Omental fat pad (tissue), 4 donors: ENCODE results near the gene IGF2. TPM values are rescaled to one million over a fixed set of nuclear protein-coding genes. Genes with fewer than 3 reads are reported as not detected.

ENCODE experiments used
- ATAC-seq: fragments of 150-250 bp; one replicate; pipeline ENCODE4 v1.9.1; 2016; ENCODE audit warnings: mild to moderate bottlenecking, moderate library complexity; ENCODE audit not compliant: low FRiP score
- DNase-seq: peaks from one replicate; pipeline ENCODE4 v3.0.0-alpha.2; 2019; ENCODE audit warnings: low spot score
- total RNA-seq, 4 donors: library from RNA; depleted of rRNA; stranded (reverse); fragments of >200 nt; gene quantifications; one replicate each; pipeline ENCODE4 v1.1.0, GENCODE V29; 2016
- TF ChIP-seq, protein P1 (sequence below), 3 donors: fragments of 450-650 bp; IDR thresholded peaks; one replicate each; pipeline ENCODE4 v1.5.1; 2016 to 2017; ENCODE audit warnings: antibody characterized with exemption in 3 of 3, mild to moderate bottlenecking in 3 of 3, moderate library complexity in 2 of 3

The IGF2 gene
- total RNA-seq, 4 donors from 2014 or later = 44.6 to 69.4 (median 52.3) TPM

DNA sequence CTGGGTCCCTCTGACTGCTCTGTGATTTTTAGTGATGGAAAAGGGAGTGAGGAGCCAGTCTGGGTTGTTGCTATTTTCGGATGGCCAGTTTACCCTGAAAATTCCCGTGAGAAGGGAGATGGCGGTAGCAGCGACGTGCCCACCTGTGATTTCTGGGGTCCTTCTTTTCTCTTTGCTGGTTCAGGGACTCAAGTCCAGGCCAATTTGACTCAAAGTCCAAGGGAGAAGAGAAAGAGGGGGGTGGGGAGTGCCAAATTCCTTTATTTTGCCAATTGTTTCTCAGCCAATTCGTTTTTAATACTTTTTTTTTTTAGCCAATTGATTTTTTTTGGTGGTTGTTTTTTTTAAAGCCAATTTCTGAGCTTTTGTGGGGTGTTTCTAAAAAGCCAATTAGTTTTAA, 6.9 kb downstream of the IGF2 start:
- ATAC-seq (no peak), DNase-seq (no peak)
- TF ChIP-seq, protein P1, sequence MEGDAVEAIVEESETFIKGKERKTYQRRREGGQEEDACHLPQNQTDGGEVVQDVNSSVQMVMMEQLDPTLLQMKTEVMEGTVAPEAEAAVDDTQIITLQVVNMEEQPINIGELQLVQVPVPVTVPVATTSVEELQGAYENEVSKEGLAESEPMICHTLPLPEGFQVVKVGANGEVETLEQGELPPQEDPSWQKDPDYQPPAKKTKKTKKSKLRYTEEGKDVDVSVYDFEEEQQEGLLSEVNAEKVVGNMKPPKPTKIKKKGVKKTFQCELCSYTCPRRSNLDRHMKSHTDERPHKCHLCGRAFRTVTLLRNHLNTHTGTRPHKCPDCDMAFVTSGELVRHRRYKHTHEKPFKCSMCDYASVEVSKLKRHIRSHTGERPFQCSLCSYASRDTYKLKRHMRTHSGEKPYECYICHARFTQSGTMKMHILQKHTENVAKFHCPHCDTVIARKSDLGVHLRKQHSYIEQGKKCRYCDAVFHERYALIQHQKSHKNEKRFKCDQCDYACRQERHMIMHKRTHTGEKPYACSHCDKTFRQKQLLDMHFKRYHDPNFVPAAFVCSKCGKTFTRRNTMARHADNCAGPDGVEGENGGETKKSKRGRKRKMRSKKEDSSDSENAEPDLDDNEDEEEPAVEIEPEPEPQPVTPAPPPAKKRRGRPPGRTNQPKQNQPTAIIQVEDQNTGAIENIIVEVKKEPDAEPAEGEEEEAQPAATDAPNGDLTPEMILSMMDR (IDR thresholded peaks at IDR 0.05) = no peak

DNA sequence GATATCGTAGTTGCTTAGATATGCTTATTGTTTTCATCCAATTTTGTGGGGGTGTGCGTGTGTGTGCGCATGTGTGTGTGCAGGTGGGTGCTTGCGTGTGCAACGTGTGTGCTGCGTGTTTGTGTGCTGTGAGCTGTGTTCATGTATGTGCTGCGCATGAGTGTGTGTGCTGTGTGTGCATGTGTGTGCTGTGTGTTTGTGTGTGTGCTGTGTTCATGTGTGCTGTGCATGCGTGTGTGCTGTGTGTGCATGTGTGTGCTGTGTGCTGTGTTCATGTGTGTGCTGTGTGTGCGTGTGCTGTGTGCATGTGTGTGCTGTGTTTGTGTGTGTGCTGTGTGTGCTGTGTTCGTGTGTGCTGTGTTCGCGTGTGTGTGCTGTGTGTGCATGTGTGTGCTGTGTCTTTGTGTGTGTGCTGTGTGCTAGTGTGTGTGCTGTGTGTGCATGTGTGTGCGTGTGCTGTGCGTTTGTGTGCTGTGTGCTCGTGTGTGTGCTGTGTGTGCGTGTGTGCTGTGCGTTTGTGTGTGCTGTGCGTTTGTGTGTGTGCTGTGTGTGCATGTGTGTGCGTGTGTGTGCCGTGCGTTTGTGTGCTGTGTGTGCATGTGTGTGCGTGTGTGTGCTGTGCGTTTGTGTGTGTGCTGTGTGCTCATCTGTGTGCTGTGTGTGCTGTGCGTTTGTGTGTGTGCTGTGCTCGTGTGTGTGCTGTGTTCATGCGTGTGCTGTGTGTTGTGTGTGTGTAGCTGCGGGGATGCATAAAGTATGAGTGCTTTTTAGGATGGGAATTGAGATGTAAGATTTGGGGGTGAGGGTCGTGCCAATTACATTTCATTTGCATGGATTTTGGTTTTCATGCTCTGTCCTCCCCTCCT, 7.6 kb downstream of the IGF2 start:
- TF ChIP-seq, protein P1 (IDR thresholded peaks at IDR 0.05) = no peak
- no peak for ATAC-seq
- no peak for DNase-seq

GRCh38 chr11:2130881-2131352, 8.3 kb downstream of the IGF2 start:
- ATAC-seq = no peak
- DNase-seq = no peak
- TF ChIP-seq, protein P1 (IDR thresholded peaks at IDR 0.05) = no peak

GRCh38 chr11:2129699-2130366, 9.4 kb downstream of the IGF2 start:
- TF ChIP-seq, protein P1 (IDR thresholded peaks at IDR 0.05) = no peak
- ATAC-seq (no peak), DNase-seq (no peak)

GRCh38 chr11:2129308-2129698, 9.9 kb downstream of the IGF2 start:
- DNase-seq = no peak
- ATAC-seq = no peak
- TF ChIP-seq, protein P1 (IDR thresholded peaks at IDR 0.05) = no peak

DNA sequence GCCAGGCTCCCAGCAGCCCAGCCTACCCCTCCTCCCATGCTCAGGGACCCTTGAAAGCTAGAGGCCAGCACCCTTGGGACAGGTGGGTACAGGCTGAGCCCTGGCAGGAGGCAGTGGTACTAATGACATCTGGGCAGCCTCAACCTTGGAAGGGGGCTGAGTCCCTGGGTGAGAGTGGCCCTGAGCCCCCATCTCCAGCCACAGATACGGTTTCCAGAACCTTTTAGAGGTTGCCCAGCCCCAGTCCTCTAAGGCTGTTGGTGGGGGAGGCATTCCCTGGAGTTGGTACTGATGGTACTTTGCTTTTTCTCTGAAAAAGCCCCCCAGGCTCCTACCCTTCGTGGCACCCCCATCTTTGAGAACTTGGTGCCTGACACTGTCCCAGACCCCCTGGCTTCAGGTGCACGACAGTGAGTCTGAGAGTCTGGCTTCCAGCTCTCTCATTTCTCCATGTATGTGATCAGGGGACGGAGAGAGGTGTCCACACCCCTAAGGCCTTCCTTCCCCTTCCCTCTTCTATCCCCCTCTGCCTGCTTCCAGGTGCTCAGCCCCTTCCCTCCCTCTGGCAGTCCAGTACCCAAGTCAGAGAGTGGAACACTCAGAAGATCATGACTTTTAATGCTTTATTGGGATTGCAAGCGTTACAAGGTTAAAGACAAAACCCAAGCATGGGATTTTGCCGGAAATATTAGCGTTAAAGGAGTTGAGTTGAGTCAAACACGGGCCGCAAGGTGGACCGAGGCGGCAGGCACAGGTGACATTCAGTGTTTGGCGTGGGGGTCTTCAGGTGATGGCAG, 10.5 kb downstream of the IGF2 start:
- TF ChIP-seq, protein P1 (IDR thresholded peaks at IDR 0.05) = no peak

More for the DNA sequence above, 10.5 kb downstream of the IGF2 start:
- DNase-seq = no peak
- ATAC-seq = no peak
